ENCODE measurements around the gene PHF13. TPM values are rescaled to one million over a fixed set of nuclear protein-coding genes. Genes with fewer than 3 reads are reported as not detected.

PHF13 gene
- polyA plus RNA-seq, 1 donor from 2014 or later = 11.0 TPM

- Histone ChIP-seq H3K9ac (ENCODE audit: low read length) (peak within 1 kb of the TSS; percentile 59), H3K36me3 (ENCODE audit: insufficient read depth, low read length) (no peaks in the 10 kb centered on the region), H3K9me2 (ENCODE audit: insufficient read depth, low read length) (no peaks in the 10 kb centered on the region), H4K20me1 (ENCODE audit: insufficient read depth) (no peaks in the 10 kb centered on the region), H2AFZ (ENCODE audit: low read depth, low read length) (no peak within 1 kb of the TSS), H3K4me3 (ENCODE audit: low read length) (peak within 1 kb of the TSS; percentile 92), H3K4me2 (ENCODE audit: low read length) (peak within 1 kb of the TSS; percentile 68), H3K9me3 (ENCODE audit: low read length) (no peaks in the 10 kb centered on the region), H3K79me2 (replicated peaks; ENCODE audit: insufficient read depth, low read length) (no peaks in the 10 kb centered on the region), H3K27ac (ENCODE audit: low read length) (peak within 1 kb of the TSS; percentile 12), H3K27me3 (ENCODE audit: insufficient read depth, low read depth, low read length) (peaks cover 21% of the 10 kb centered on the region), H3F3A (ENCODE audit: insufficient read depth, low read length, poor library complexity, severe bottlenecking) (no peaks in the 10 kb centered on the region)
- TF ChIP-seq CTCF (IDR thresholded peaks at IDR 0.05; ENCODE audit: poor library complexity, severe bottlenecking) (no peak), POLR2AphosphoS5 (IDR thresholded peaks at IDR 0.05) (peak; percentile 13)
Observed at GRCh38 chr1:6602669-6603237, 10.8 kb upstream of the PHF13 start, which contains the start of gene KLHL21. Gene KLHL21, minus strand, starts transcription at chr1:6602869. Its CDS starts 52 bp downstream, at chr1:6602817.

- Histone ChIP-seq H2AFZ (ENCODE audit: low read depth, low read length) (no peak overlapping the region), H3K27me3 (ENCODE audit: insufficient read depth, low read depth, low read length) (peaks cover 21% of the 10 kb centered on the region), H4K20me1 (ENCODE audit: insufficient read depth) (no peaks in the 10 kb centered on the region), H3K4me2 (ENCODE audit: low read length) (no peak overlapping the region), H3K36me3 (ENCODE audit: insufficient read depth, low read length) (no peaks in the 10 kb centered on the region), H3F3A (ENCODE audit: insufficient read depth, low read length, poor library complexity, severe bottlenecking) (no peaks in the 10 kb centered on the region), H3K27ac (ENCODE audit: low read length) (no peak overlapping the region), H3K9me2 (ENCODE audit: insufficient read depth, low read length) (no peaks in the 10 kb centered on the region), H3K79me2 (replicated peaks; ENCODE audit: insufficient read depth, low read length) (no peaks in the 10 kb centered on the region), H3K4me3 (ENCODE audit: low read length) (peak overlapping the region; percentile 92), H3K9me3 (ENCODE audit: low read length) (no peaks in the 10 kb centered on the region), H3K9ac (ENCODE audit: low read length) (no peak overlapping the region)
- TF ChIP-seq CTCF (IDR thresholded peaks at IDR 0.05; ENCODE audit: poor library complexity, severe bottlenecking) (no peak), RAD21 (conservative IDR thresholded peaks at IDR 0.05) (no peak), TAF1 (IDR thresholded peaks at IDR 0.05; ENCODE audit: low read depth) (no peak), MXI1 (conservative IDR thresholded peaks at IDR 0.05; ENCODE audit: poor library complexity, severe bottlenecking) (no peak)
Observed at GRCh38 chr1:6603238-6603914, 10.2 kb upstream of the PHF13 start.

- no peak overlapping the region for H3K9ac ChIP-seq (ENCODE audit: low read length)
- H3K27me3 ChIP-seq (ENCODE audit: insufficient read depth, low read depth, low read length) = peaks cover 21% of the 10 kb centered on the region
- TF ChIP-seq CTCF (IDR thresholded peaks at IDR 0.05; ENCODE audit: poor library complexity, severe bottlenecking) (no peak), EZH2 (IDR thresholded peaks at IDR 0.05; ENCODE audit: borderline replicate concordance, insufficient read depth, low read length, poor library complexity, severe bottlenecking) (no peak), TAF1 (IDR thresholded peaks at IDR 0.05; ENCODE audit: low read depth) (no peak), EP300 (conservative IDR thresholded peaks at IDR 0.05; ENCODE audit: poor library complexity, severe bottlenecking) (no peak), SMC3 (conservative IDR thresholded peaks at IDR 0.05; ENCODE audit: poor library complexity) (no peak)
Observed at GRCh38 chr1:6603915-6604558, 9.5 kb upstream of the PHF13 start.

More at GRCh38 chr1:6603915-6604558, 9.5 kb upstream of the PHF13 start:
- H3K9me3 ChIP-seq (ENCODE audit: low read length) = no peaks in the 10 kb centered on the region
- peak overlapping the region; percentile 92 for H3K4me3 ChIP-seq (ENCODE audit: low read length)
- no peak overlapping the region for H3K4me2 ChIP-seq (ENCODE audit: low read length)
- no peaks in the 10 kb centered on the region for H4K20me1 ChIP-seq (ENCODE audit: insufficient read depth)
- H3F3A ChIP-seq (ENCODE audit: insufficient read depth, low read length, poor library complexity, severe bottlenecking) = no peaks in the 10 kb centered on the region
- H3K9me2 ChIP-seq (ENCODE audit: insufficient read depth, low read length) = no peaks in the 10 kb centered on the region
- no peaks in the 10 kb centered on the region for H3K79me2 ChIP-seq (replicated peaks; ENCODE audit: insufficient read depth, low read length)
- no peak overlapping the region for H3K27ac ChIP-seq (ENCODE audit: low read length)
- H2AFZ ChIP-seq (ENCODE audit: low read depth, low read length) = no peak overlapping the region
- H3K36me3 ChIP-seq (ENCODE audit: insufficient read depth, low read length) = no peaks in the 10 kb centered on the region
